Activated CD4-positive, alpha-beta memory T cell treated with anti-CD3 and anti-CD28 coated beads for 36 hours (primary cell): ENCODE results near the gene TMEM231. TPM values are rescaled to one million over a fixed set of nuclear protein-coding genes. Genes with fewer than 3 reads are reported as not detected.
"Not testable (repeated sequence)": the region's sequence is repeated elsewhere in the genome, so short reads cannot be mapped to it uniquely, and the experiment has no call there.

ENCODE experiments used
- CTCF ChIA-PET: fragments of 350-600 bp; sonication (Branson Sonifier 250); formaldehyde crosslinking; loops from one replicate; lab custom pipeline; 2021; ENCODE audit warnings: antibody characterized with exemption, inconsistent platforms; lab: Charles Lee
- POLR2A ChIA-PET: fragments of 350-600 bp; sonication (Branson Sonifier 250); formaldehyde crosslinking; loops from one replicate; lab custom pipeline; 2021; ENCODE audit warnings: antibody characterized with exemption; lab: Charles Lee
- DNase-seq: peaks from one replicate; pipeline ENCODE4 v3.0.0-alpha.2; 2020
- H3K27ac Mint-ChIP-seq: one replicate; pipeline ENCODE4 v1.8.0; 2021; ENCODE audit warnings: mixed read lengths
- H3K27me3 Mint-ChIP-seq: one replicate; pipeline ENCODE4 v1.8.0; 2021; ENCODE audit warnings: mixed read lengths
- H3K36me3 Mint-ChIP-seq: one replicate; pipeline ENCODE4 v1.8.0; 2021; ENCODE audit warnings: mixed read lengths
- H3K4me1 Mint-ChIP-seq: one replicate; pipeline ENCODE4 v1.8.0; 2021; ENCODE audit warnings: low read depth, mixed read lengths
- H3K4me3 Mint-ChIP-seq: one replicate; pipeline ENCODE4 v1.8.0; 2021; ENCODE audit warnings: mild to moderate bottlenecking, mixed read lengths
- H3K9me3 Mint-ChIP-seq: one replicate; pipeline ENCODE4 v1.8.0; 2021; ENCODE audit warnings: mixed read lengths
- intact Hi-C: fragments of 100-400 bp; cut with micrococcal nuclease; formaldehyde crosslinking; loops from one replicate; pipeline ENCODE4 v1.15.1; 2023
- total RNA-seq, 2 experiments: library from RNA; stranded (reverse); gene quantifications; one replicate each; pipeline ENCODE4 v1.2.3, GENCODE V29; 2021

The TMEM231 gene
- total RNA-seq, 2 experiments from 2014 or later: 4.6 to 5.3 TPM

- ChIA-PET POLR2A (no interaction called here), CTCF (interaction anchor here (0.6 kb wide), 1 partner anchor 77 kb away, joined by 4 read pairs; no protein-coding TSS in a partner anchor)
- H3K36me3 Mint-ChIP-seq: peaks cover 1% of the 10 kb centered on the region
- no peak for DNase-seq
- no peaks in the 10 kb centered on the region for H3K27me3 Mint-ChIP-seq
- H3K4me1 Mint-ChIP-seq: peaks cover 2% of the 10 kb centered on the region
- no peak overlapping the region for H3K27ac Mint-ChIP-seq
- no peak overlapping the region for H3K4me3 Mint-ChIP-seq
- H3K9me3 Mint-ChIP-seq: no peaks in the 10 kb centered on the region
- intact Hi-C loops: no loop called here
Observed at GRCh38 chr16:75541236-75541635, 14.8 kb downstream of the TMEM231 start.

GRCh38 chr16:75538882-75539565 is 17.0 kb downstream of the TMEM231 start:
- H3K36me3 Mint-ChIP-seq: not testable (repeated sequence)

DNA sequence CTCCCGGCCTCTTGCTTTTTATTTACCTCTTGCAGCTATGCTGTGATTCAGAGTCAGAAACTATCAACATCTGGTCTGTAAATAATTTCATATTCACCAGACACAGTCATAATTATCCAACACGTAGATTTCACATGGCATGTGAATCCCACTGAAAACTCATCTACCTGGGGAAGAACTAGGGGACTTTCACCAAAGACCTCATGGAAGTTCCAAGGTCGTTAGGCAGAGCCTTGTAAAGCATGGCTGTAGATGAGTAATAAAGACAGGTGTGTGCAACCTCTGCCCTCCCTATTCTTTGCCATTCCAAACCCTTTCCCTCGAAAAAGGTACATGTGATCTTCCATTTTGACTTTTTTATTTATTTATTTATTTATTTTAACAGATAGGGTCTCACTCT is 18.3 kb downstream of the TMEM231 start:
- no peak for DNase-seq
- H3K27ac Mint-ChIP-seq: no peak overlapping the region
- POLR2A ChIA-PET: interaction anchor here (0.6 kb wide), 1 partner anchor 24 kb away, joined by 3 read pairs; no protein-coding TSS in a partner anchor
- intact Hi-C loops: no loop called here
- peaks cover 2% of the 10 kb centered on the region for H3K4me1 Mint-ChIP-seq
- H3K9me3 Mint-ChIP-seq: no peaks in the 10 kb centered on the region
- no peaks in the 10 kb centered on the region for H3K27me3 Mint-ChIP-seq
- no peak overlapping the region for H3K4me3 Mint-ChIP-seq
- CTCF ChIA-PET: interaction anchor here (0.6 kb wide), 1 partner anchor 76 kb away, joined by 3 read pairs; no protein-coding TSS in a partner anchor
- peaks cover 1% of the 10 kb centered on the region for H3K36me3 Mint-ChIP-seq

More at GRCh38 chr16:75538882-75539565, 17.0 kb downstream of the TMEM231 start:
- CTCF ChIA-PET, H3K27ac Mint-ChIP-seq, H3K4me3 Mint-ChIP-seq, DNase-seq, H3K27me3 Mint-ChIP-seq, intact Hi-C loops, H3K4me1 Mint-ChIP-seq, POLR2A ChIA-PET, H3K9me3 Mint-ChIP-seq: not testable (repeated sequence)

DNA sequence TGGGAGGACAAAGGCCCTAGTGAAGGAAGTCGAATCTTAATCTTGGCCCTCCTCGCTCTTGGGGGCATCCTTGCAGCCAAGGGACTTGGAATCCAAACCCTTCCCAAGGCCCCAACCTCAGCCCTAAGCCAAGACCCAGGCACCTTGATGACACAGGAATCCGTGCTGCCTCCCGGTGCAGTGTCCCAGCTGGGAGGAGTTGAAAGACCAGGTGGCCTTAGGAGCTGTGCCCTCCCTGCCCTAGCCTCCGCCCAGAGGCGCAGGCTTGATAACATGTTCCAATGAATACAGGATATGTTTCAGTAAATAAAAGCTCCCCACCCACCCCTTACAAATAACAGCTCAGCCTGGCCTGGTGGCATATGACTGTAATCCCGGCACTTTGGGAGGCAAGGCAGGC is 20.2 kb downstream of the TMEM231 start, which contains the start of gene CHST5:
TSS of gene CHST5 (minus strand) at position 208 of the 400 bp plus-strand sequence. CDS start 5,724 bp downstream, outside the sequence.
- intact Hi-C loops: no loop called here
- no peak for DNase-seq
- Mint-ChIP-seq H3K27ac (no peak within 1 kb of the TSS), H3K4me3 (no peak within 1 kb of the TSS), H3K36me3 (no peaks in the 10 kb centered on the region), H3K9me3 (no peaks in the 10 kb centered on the region), H3K27me3 (no peaks in the 10 kb centered on the region), H3K4me1 (peaks cover 2% of the 10 kb centered on the region)
- POLR2A ChIA-PET: interaction anchor here (0.6 kb wide), 1 partner anchor 950 kb away, joined by 3 read pairs; no protein-coding TSS in a partner anchor
- CTCF ChIA-PET: interaction anchor here (1.9 kb wide), 1 partner anchor 18 kb away, joined by 4 read pairs; no protein-coding TSS in a partner anchor

- POLR2A ChIA-PET: interaction anchor here (0.6 to 0.7 kb wide), 2 partner anchors 198 to 949 kb away, joined by 3 read pairs; no protein-coding TSS in a partner anchor
- no peaks in the 10 kb centered on the region for H3K4me1 Mint-ChIP-seq
- no peak overlapping the region for H3K27ac Mint-ChIP-seq
- intact Hi-C loops: no loop called here
- DNase-seq: no peak
- CTCF ChIA-PET: interaction anchor here (1.9 kb wide), 1 partner anchor 18 kb away, joined by 4 read pairs; no protein-coding TSS in a partner anchor
- no peaks in the 10 kb centered on the region for H3K36me3 Mint-ChIP-seq
- H3K4me3 Mint-ChIP-seq: no peak overlapping the region
- H3K27me3 Mint-ChIP-seq: no peaks in the 10 kb centered on the region
- no peaks in the 10 kb centered on the region for H3K9me3 Mint-ChIP-seq
Observed at GRCh38 chr16:75535211-75535843, 20.7 kb downstream of the TMEM231 start.

GRCh38 chr16:75534560-75535205 is 21.4 kb downstream of the TMEM231 start:
- ChIA-PET CTCF (interaction anchor here (1.9 kb wide), 1 partner anchor 17 kb away, joined by 4 read pairs; no protein-coding TSS in a partner anchor), POLR2A (interaction anchor here (0.7 kb wide), 1 partner anchor 199 kb away, joined by 3 read pairs; no protein-coding TSS in a partner anchor)
- no peak overlapping the region for H3K4me3 Mint-ChIP-seq
- H3K9me3 Mint-ChIP-seq: no peaks in the 10 kb centered on the region
- DNase-seq: no peak
- H3K27ac Mint-ChIP-seq: no peak overlapping the region
- intact Hi-C loops: no loop called here
- H3K4me1 Mint-ChIP-seq: no peaks in the 10 kb centered on the region
- H3K36me3 Mint-ChIP-seq: no peaks in the 10 kb centered on the region
- no peaks in the 10 kb centered on the region for H3K27me3 Mint-ChIP-seq

GRCh38 chr16:75532791-75533190 is 23.3 kb downstream of the TMEM231 start:
- Mint-ChIP-seq H3K27ac (no peak overlapping the region), H3K9me3 (no peaks in the 10 kb centered on the region), H3K36me3 (no peaks in the 10 kb centered on the region), H3K4me3 (no peak overlapping the region), H3K27me3 (no peaks in the 10 kb centered on the region), H3K4me1 (no peaks in the 10 kb centered on the region)
- DNase-seq: no peak
- ChIA-PET CTCF (interaction anchor here (1.4 kb wide), 1 partner anchor 15 kb away, joined by 8 read pairs; no protein-coding TSS in a partner anchor), POLR2A (no interaction called here)
- intact Hi-C loops: no loop called here

- ChIA-PET POLR2A (no interaction called here), CTCF (interaction anchor here (0.8 to 1.5 kb wide), 3 partner anchors 10 to 298 kb away, joined by 3 to 8 read pairs (median 3); no protein-coding TSS in a partner anchor)
- Mint-ChIP-seq H3K27ac (no peak overlapping the region), H3K4me3 (no peak overlapping the region), H3K9me3 (no peaks in the 10 kb centered on the region), H3K36me3 (no peaks in the 10 kb centered on the region), H3K27me3 (no peaks in the 10 kb centered on the region), H3K4me1 (no peaks in the 10 kb centered on the region)
- DNase-seq: no peak
- intact Hi-C loops: no loop called here
Observed at GRCh38 chr16:75532142-75532765, 23.8 kb downstream of the TMEM231 start.

- CTCF ChIA-PET: no interaction called here
Observed at GRCh38 chr16:75529959-75530358, 26.1 kb downstream of the TMEM231 start.

DNA sequence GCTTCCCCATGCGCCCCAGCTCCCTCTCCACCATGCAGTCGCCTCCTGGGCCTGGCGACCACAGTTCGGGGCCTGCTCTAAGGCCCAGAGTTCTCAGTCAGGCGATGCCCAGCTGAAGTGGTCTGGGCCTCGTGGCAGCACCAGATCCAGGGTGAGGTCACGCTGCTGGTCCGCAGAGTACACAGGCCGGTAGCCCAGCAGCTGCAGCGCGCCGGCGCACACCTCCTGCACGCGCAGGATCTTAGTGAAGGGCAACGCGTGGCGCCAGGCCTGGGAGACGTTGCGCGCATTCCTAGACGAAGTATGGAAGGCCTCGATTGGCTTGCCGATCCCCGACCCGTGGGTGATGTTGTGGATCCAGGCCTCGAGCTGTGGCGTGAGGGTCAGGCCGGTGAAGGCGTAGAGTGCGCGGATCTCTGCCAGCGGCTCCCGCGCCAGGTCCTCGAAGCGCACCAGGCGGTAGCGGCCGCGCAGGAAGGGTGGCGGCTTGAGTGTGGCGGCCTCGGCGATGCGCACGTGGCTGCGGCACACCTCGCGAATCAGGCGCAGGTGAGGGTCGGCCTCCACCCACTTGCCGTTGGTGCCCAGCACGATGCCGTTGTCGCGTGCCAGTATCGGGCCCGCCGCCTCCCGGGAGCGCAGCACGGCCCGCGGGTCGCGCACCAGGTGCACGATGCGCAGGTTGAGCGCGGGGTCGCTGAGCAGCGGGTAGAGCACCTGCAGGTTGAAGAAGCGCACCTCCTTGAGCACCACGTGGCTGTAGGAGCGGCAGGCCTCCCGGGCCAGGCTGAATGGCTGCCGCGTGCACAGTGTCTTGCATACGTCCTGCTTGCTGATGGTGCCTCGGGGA is 26.8 kb downstream of the TMEM231 start:
- intact Hi-C loops: no loop called here
- Mint-ChIP-seq H3K27me3 (no peaks in the 10 kb centered on the region), H3K4me1 (no peaks in the 10 kb centered on the region), H3K27ac (no peak overlapping the region), H3K4me3 (no peak overlapping the region), H3K9me3 (no peaks in the 10 kb centered on the region), H3K36me3 (no peaks in the 10 kb centered on the region)
- POLR2A ChIA-PET: no interaction called here
- no peak for DNase-seq
- CTCF ChIA-PET: interaction anchor here (0.6 kb wide), 1 partner anchor 12 kb away, joined by 3 read pairs; no protein-coding TSS in a partner anchor

More at GRCh38 chr16:75529959-75530358, 26.1 kb downstream of the TMEM231 start:
- Mint-ChIP-seq H3K4me1 (no peaks in the 10 kb centered on the region), H3K36me3 (no peaks in the 10 kb centered on the region), H3K27ac (no peak overlapping the region), H3K27me3 (no peaks in the 10 kb centered on the region), H3K4me3 (no peak overlapping the region), H3K9me3 (no peaks in the 10 kb centered on the region)
- intact Hi-C loops: no loop called here
- POLR2A ChIA-PET: no interaction called here
- DNase-seq: no peak

GRCh38 chr16:75527825-75528299 is 28.2 kb downstream of the TMEM231 start:
- DNase-seq: no peak
- H3K36me3 Mint-ChIP-seq: no peaks in the 10 kb centered on the region
- H3K4me1 Mint-ChIP-seq: no peaks in the 10 kb centered on the region
- CTCF ChIA-PET: no interaction called here
- no peaks in the 10 kb centered on the region for H3K27me3 Mint-ChIP-seq
- no peak overlapping the region for H3K4me3 Mint-ChIP-seq
- H3K9me3 Mint-ChIP-seq: no peaks in the 10 kb centered on the region
- intact Hi-C loops: no loop called here
- POLR2A ChIA-PET: no interaction called here
- H3K27ac Mint-ChIP-seq: no peak overlapping the region
